Activated naive CD8-positive, alpha-beta T cell treated with anti-CD3 and anti-CD28 coated beads, Interleukin-2, amount 50 U/mL, for 16 hours (primary cell): ENCODE measurements around the gene CRAT.

Experiments used
- DNase-seq: peaks from one replicate; pipeline ENCODE4 v3.0.0-alpha.2; 2020; ENCODE audit warnings: low read depth, low spot score

Gene CRAT

GRCh38 chr9:129109952-129110739, 447 bp downstream of the CRAT start:
- no peak for DNase-seq

- DNase-seq = no peak
Measured at GRCh38 chr9:129109537-129109903, 1.1 kb downstream of the CRAT start.

- DNase-seq = no peak
Measured at GRCh38 chr9:129108805-129109536, 1.6 kb downstream of the CRAT start.

- DNase-seq = no peak
Measured at GRCh38 chr9:129108083-129108804, 2.3 kb downstream of the CRAT start.

- DNase-seq = no peak
Measured at GRCh38 chr9:129107651-129108050, 2.9 kb downstream of the CRAT start.

- no peak for DNase-seq
Measured at GRCh38 chr9:129105857-129106694, 4.5 kb downstream of the CRAT start.

GRCh38 chr9:129104051-129104450, 6.5 kb downstream of the CRAT start:
- no peak for DNase-seq

- no peak for DNase-seq
Measured at GRCh38 chr9:129103595-129103965, 7.0 kb downstream of the CRAT start.

GRCh38 chr9:129102791-129103594, 7.6 kb downstream of the CRAT start:
- DNase-seq = no peak

GRCh38 chr9:129102095-129102525, 8.5 kb downstream of the CRAT start:
- DNase-seq = no peak

- DNase-seq = no peak
Measured at GRCh38 chr9:129101279-129101678, 9.3 kb downstream of the CRAT start.

GRCh38 chr9:129100383-129101169, 10.0 kb downstream of the CRAT start:
- DNase-seq = no peak

GRCh38 chr9:129098328-129098727, 12.3 kb downstream of the CRAT start:
- DNase-seq = no peak

GRCh38 chr9:129097671-129098306, 12.8 kb downstream of the CRAT start:
- DNase-seq = no peak

- DNase-seq = no peak
Measured at GRCh38 chr9:129095908-129096307, 14.7 kb downstream of the CRAT start.

- DNase-seq = no peak
Measured at GRCh38 chr9:129095170-129095667, 15.4 kb downstream of the CRAT start.

GRCh38 chr9:129094387-129095169, 16.0 kb downstream of the CRAT start:
- no peak for DNase-seq

- no peak for DNase-seq
Measured at GRCh38 chr9:129093602-129094386, 16.8 kb downstream of the CRAT start.
